Right cardiac atrium (tissue), 5 donors: ENCODE measurements around the gene UHRF1. TPM values are rescaled to one million over a fixed set of nuclear protein-coding genes. Genes with fewer than 3 reads are reported as not detected.

Experiments
- microRNA-seq, 2 donors: library from miRNA; unstranded; fragments of <30 nt; microRNA quantifications; one replicate each; pipeline ENCODE4 v1.2.0, GENCODE V29; 2020 to 2021
- polyA plus RNA-seq: library from polyadenylated mRNA; stranded (reverse); fragments of 200-250 nt; gene quantifications from one replicate; pipeline ENCODE4 v1.2.3, GENCODE V29; 2013
- total RNA-seq, 4 donors: library from RNA; stranded (reverse); fragmentation: NEBNext Ultra II Directional; extraction: Animal tissue kit (Norgen Biotek cat#: 25700); gene quantifications; one replicate each; pipeline ENCODE4 v1.2.1, GENCODE V29; 2021
- donor health status: healthy with polysubstance abuse.
- donor health status: DM: no; HTN: yes; CAD: no.
- donor health status: DM: no; HTN: no; CAD: no.
- donor health status: DM: no; HTN: yes; CAD: no; lungs with severe emphysema.
- donor health status: DM: yes; HTN: yes; CAD: no.

Gene UHRF1
- total and polyA plus RNA-seq, 5 donors = 0.18 to 2.3 (median 0.91) TPM

Small RNA genes within 50 kb of the gene (microRNA-seq; reads per million reads assigned to microRNA genes)
- gene MIR4747 = 0 reads per million in 2 donors

Other genes with a start within 250 kb of the UHRF1 start
- 10 to 100 TPM; 21.7 to 47.0 (median 31.5) TPM for gene MYDGF, start 239.2 kb upstream of the UHRF1 start, total RNA-seq
- gene MYDGF, start 239.2 kb upstream of the UHRF1 start, polyA plus RNA-seq = 48.2 TPM
- 10 to 100 TPM; 35.1 to 43.9 (median 36.9) TPM for gene DPP9, start 185.7 kb upstream of the UHRF1 start, total RNA-seq
- gene DPP9, start 185.7 kb upstream of the UHRF1 start, polyA plus RNA-seq = 27.0 TPM
- gene FEM1A, start 117.8 kb upstream of the UHRF1 start, total RNA-seq = 10 to 100 TPM; 23.4 to 28.3 (median 27.9) TPM
- 20.1 TPM for gene FEM1A, start 117.8 kb upstream of the UHRF1 start, polyA plus RNA-seq
- gene TICAM1, start 77.8 kb upstream of the UHRF1 start, total RNA-seq = 1 to 10 TPM; 5.8 to 6.9 (median 6.7) TPM
- 5.3 TPM for gene TICAM1, start 77.8 kb upstream of the UHRF1 start, polyA plus RNA-seq
- gene PLIN3, start 41.8 kb upstream of the UHRF1 start, total RNA-seq = 10 to 100 TPM; 26.5 to 32.2 (median 28.5) TPM
- gene PLIN3, start 41.8 kb upstream of the UHRF1 start, polyA plus RNA-seq = 16.9 TPM
- under 1 TPM in 1 of 4 donors, not detected in 3; 0.15 TPM for gene ARRDC5, start 6.6 kb upstream of the UHRF1 start, total RNA-seq
- 0.07 TPM for gene ARRDC5, start 6.6 kb upstream of the UHRF1 start, polyA plus RNA-seq
- gene KDM4B, start 59.6 kb downstream of the UHRF1 start, total RNA-seq = 10 to 100 TPM; 23.9 to 37.5 (median 30.8) TPM
- 18.8 TPM for gene KDM4B, start 59.6 kb downstream of the UHRF1 start, polyA plus RNA-seq